ENCODE measurements around the gene MBIP. TPM values are rescaled to one million over a fixed set of nuclear protein-coding genes. Genes with fewer than 3 reads are reported as not detected.
A peak's percentile ranks its signal among the peaks of the same experiment; 100 is the strongest.

MBIP gene
- polyA plus RNA-seq (2011; rRNA removed): 24.3 and 33.1 TPM in 2 replicates
- 10.0 and 10.7 TPM in 2 replicates for polyA plus RNA-seq (2012; cell fraction: cytosol; rRNA removed)
- polyA plus RNA-seq (2012; cell fraction: nucleus; rRNA removed): 6.1 and 7.5 TPM in 2 replicates
- 16.5 to 17.4 TPM (median 17.0 TPM) in 3 replicates for polyA plus RNA-seq (2017; fragmentation: RNase III; extraction: RNeasy Plus Mini Kit Qiagen cat#74134 plus additional on column Dnase treatment)
- polyA minus RNA-seq (2011; rRNA and poly(A)+ RNA removed): 10.9 and 13.0 TPM in 2 replicates

GRCh38 chr14:36320200-36320896, at the start of gene MBIP:
Gene MBIP, minus strand, starts transcription at chr14:36320637. Its CDS starts 49 bp downstream, at chr14:36320588.
- POLR2A ChIA-PET: interaction anchor here (0.6 to 1.3 kb wide), 9 partner anchors 24 to 1108 kb away, joined by 3 to 11 read pairs (median 4); partner anchors contain the start of gene BRMS1L
- Histone ChIP-seq H3K4me1 (peaks cover 23% of the 10 kb centered on the region), H3K27ac (peak within 1 kb of the TSS; percentile 80 to 90), H3K4me2 (peak within 1 kb of the TSS; percentile 93), H3K4me3 (peak within 1 kb of the TSS; percentile 68), H3K9me3 (no peaks in the 10 kb centered on the region)
- CTCF ChIA-PET: interaction anchor here (1.0 to 2.5 kb wide), 4 partner anchors 53 to 284 kb away, joined by 3 to 21 read pairs (median 4); no protein-coding TSS in a partner anchor
- WGBS (ENCODE audit: missing lambda C conversion rate): 0% methylated on average over 23 of the region's 35 CpGs
- peak; percentile 20; the same call in 1 of the 2 replicates for TF ChIP-seq PHF8 (IDR thresholded peaks at IDR 0.05; ENCODE audit: borderline replicate concordance, low read depth)
- TF ChIP-seq MAX (IDR thresholded peaks at IDR 0.05): 0 out of 2 replicates have a peak, but pooled peaks have one; percentile 16
- TF ChIP-seq MAZ (IDR thresholded peaks at IDR 0.05; ENCODE audit: borderline replicate concordance, low read depth, low read length): peak; percentile 78; the same call in 1 of the 2 replicates
- 0 out of 4 replicates have a peak, but pooled peaks of 1 of the 2 experiments have one; percentile 16 for TF ChIP-seq CEBPB (IDR thresholded peaks at IDR 0.05)
- peak; percentile 41; the same call in 1 of the 3 replicates for TF ChIP-seq BCL3 (IDR thresholded peaks at IDR 0.05)
- TF ChIP-seq FOSB (CRISPR knock-in tag; IDR thresholded peaks at IDR 0.05): no peak
- peak; percentile 87 for TF ChIP-seq KDM5A (IDR thresholded peaks at IDR 0.05)
- no peak for TF ChIP-seq HDAC2 (IDR thresholded peaks at IDR 0.05)
- TF ChIP-seq FOXS1 (CRISPR knock-in tag; IDR thresholded peaks at IDR 0.05): no peak
- no peak for TF ChIP-seq ESRRA (IDR thresholded peaks at IDR 0.05; ENCODE audit: borderline replicate concordance, low read length)
- TF ChIP-seq PBX3 (IDR thresholded peaks at IDR 0.05): peak; percentile 68
- no peak; the same call in 2 of the 3 replicates for TF ChIP-seq SMC3 (IDR thresholded peaks at IDR 0.05)
- no peak for TF ChIP-seq TFCP2L1 (CRISPR knock-in tag; IDR thresholded peaks at IDR 0.05)
- TF ChIP-seq JUN (IDR thresholded peaks at IDR 0.05): peak in 1 of 2 experiments; percentile 60; a peak in 2 of 5 replicates
- no peak for TF ChIP-seq CBX2 (IDR thresholded peaks at IDR 0.05; ENCODE audit: borderline replicate concordance, low read depth)
- TF ChIP-seq ATOH8 (CRISPR knock-in tag; IDR thresholded peaks at IDR 0.05; ENCODE audit: low read depth): no peak
- no peak for TF ChIP-seq NFE2L2 (conservative IDR thresholded peaks at IDR 0.05; ENCODE audit: low read length)
- peak; percentile 47 for TF ChIP-seq POLR2A (IDR thresholded peaks at IDR 0.05; ENCODE audit: low read length)
- TF ChIP-seq CHD2 (IDR thresholded peaks at IDR 0.05; ENCODE audit: low read length, partially characterized antibody): peak; percentile 50
- no peak for TF ChIP-seq ZNF302 (CRISPR knock-in tag; IDR thresholded peaks at IDR 0.05)
- TF ChIP-seq NPAS2 (CRISPR knock-in tag; IDR thresholded peaks at IDR 0.05; ENCODE audit: borderline replicate concordance): no peak
- peak; percentile 23 for FAIRE-seq
- peak; percentile 98 to 99 for ATAC-seq
- DNase-seq (ENCODE audit: low read depth in 1 of 2, low spot score in 1 of 2): peak; percentile 95 to 98

Measured in A549 (cell line).